Measurements from ENCODE around the gene EYS.

Gene EYS

DNA sequence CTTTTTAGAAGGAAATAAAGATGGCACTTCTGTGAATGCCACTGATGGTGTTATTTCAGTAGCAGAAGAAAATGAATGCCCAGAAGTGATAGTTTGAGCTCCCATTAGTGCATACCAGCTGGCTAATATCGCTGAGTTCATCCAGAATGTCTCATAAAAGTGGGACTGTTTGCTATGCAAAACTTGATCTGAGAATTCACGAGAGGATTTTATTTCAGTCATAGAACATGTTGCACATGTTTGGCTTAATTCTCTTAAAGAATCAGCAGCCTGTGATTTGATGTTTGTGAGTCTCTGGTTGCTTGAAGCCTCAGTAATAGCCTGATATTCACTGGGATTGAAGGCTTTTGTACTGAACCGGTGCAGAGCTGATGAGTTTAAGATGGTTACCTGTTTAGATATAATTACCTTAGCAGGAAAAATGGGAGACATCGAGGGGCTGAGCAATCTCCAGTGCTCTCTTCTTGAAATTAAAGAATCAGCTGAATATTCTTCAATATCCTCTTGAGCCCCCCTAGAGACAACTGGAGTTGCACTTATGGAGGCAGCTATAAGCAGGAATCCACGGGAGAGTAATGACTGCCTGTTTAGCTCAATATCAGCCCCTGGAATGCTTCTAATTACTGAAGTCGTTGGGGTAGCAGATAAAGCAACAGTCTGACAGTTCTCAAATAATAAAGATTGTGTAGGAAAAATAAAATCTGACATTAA lies 1115.9 kb downstream of the EYS start:
- TF ChIP-seq GATA2 (IDR thresholded peaks at IDR 0.05; ENCODE audit: low read depth, low read length) (no peak), GATA3 (IDR thresholded peaks at IDR 0.05; ENCODE audit: low read depth, low read length) (no peak)

DNA sequence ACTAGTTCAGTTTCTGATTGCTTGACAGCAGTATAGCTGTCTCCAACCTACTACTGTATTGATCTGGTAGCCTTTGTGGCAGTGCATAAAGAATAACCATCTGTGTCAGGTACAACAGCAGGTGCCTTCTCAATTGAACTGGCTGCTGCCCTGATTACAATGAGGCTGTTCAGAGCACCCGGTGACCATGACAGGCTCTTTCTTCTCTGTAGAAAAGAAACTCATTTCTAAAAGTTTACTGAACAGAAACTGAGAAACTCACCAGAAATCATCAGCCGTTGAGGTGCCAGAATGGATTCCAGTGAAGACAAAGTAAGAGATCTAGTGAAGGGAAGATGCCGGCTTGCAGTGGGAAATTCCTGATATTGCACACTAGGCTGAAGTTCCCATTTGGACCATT lies 1117.1 kb downstream of the EYS start:
- TF ChIP-seq GATA3 (IDR thresholded peaks at IDR 0.05; ENCODE audit: low read depth, low read length): no peak
- TF ChIP-seq GATA2 (IDR thresholded peaks at IDR 0.05; ENCODE audit: low read depth, low read length): no peak

DNA sequence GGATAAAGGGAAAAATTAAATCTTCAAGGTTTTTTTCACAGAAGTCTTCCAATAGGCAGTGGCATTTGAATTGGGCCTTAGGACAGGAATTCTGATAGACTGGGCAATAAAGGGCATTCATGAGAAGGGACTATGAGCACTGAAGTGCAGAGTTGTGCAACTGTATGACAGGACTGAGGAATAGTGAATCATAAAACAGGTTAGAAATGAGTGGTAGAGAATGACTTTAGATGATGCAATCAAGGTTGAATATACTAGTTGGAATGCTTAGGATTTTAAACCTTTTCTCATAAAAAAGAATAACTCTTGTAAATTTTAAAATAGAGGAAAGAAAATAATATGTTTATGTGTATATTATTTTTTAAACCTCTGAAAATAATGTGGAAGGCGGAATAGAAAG lies 1126.7 kb downstream of the EYS start:
- TF ChIP-seq GATA3 (IDR thresholded peaks at IDR 0.05; ENCODE audit: low read depth, low read length): no peak
- TF ChIP-seq GATA2 (IDR thresholded peaks at IDR 0.05; ENCODE audit: low read depth, low read length): no peak

DNA sequence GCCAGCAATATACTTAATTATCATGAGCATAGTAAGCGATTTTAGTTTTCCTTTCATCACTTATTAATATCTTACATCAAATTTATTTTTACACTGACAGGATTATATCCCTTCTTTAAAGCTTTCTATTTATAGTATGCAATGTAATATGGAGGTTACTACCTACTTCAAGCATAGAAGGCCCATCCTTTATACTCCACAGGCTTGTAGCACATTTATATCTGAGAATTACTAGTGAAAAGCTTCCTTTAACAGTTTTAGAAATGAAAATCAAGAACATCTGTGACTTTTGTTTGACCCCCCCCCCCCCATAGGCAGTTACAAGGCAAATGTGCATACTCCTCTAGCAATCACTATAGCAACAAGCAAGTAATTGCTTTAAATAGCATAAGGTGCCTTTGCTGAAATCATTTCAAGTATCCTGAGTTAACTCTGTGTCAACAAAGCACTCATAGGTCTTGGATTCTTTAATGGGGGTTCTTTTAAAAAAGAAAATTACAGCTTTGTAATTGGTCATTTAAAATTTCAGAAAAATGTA lies 1153.7 kb downstream of the EYS start:
- TF ChIP-seq GATA2 (IDR thresholded peaks at IDR 0.05; ENCODE audit: low read depth, low read length) (no peak), GATA3 (IDR thresholded peaks at IDR 0.05; ENCODE audit: low read depth, low read length) (no peak)

DNA sequence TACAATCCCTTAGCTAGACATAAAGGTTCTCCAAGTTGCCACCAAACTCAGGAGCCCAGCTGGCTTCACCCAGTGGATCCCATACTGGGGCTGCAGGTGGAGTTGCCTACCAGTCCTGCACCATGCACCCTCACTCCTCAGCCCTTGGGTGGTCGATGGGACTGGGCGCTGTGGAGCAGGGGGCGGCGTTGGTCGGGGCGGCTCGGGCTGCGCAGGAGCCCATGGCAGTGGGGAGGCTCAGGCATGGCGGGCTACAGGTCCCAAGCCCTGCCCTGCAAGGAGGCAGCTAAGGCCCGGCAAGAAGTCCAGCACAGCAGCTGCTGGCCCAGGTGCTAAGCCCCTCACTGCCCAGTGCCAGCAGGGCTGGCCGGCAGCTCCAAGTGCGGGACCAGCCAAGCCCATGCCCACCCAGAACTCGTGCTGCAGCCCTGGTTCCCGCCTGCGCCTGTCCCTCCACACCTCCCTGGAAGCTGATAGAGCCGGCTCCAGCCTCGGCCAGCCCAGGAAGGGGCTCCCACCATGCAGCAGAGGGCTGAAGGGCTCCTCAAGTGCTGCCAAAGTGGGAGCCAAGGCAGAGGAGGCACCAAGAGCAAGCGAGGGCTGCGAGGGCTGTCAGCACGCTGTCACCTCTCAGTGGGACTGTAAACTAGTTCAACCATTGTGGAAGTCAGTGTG lies 1159.3 kb downstream of the EYS start:
- TF ChIP-seq GATA3 (IDR thresholded peaks at IDR 0.05; ENCODE audit: low read depth, low read length) (no peak), GATA2 (IDR thresholded peaks at IDR 0.05; ENCODE audit: low read depth, low read length) (no peak)

DNA sequence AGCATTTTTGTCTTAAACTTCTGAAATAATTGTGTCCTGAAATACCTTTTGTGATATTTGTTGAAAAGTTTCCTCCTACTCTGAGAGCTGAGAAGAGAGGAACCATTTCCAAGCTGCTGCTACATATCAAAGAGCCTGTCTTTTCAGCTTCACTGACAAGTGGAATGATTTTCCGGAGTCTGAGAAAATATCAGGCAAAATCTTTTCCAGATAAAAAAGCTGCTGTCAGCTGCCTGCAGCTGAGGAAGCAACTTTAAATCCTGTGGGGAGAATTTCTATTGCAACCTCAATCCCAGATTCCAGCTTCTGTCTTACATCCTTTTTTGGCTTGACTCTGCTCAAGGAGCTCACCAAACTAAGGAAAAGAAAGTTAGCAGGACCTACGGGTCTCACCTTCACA lies 1167.1 kb downstream of the EYS start:
- TF ChIP-seq GATA2 (IDR thresholded peaks at IDR 0.05; ENCODE audit: low read depth, low read length) (no peak), GATA3 (IDR thresholded peaks at IDR 0.05; ENCODE audit: low read depth, low read length) (no peak)

DNA sequence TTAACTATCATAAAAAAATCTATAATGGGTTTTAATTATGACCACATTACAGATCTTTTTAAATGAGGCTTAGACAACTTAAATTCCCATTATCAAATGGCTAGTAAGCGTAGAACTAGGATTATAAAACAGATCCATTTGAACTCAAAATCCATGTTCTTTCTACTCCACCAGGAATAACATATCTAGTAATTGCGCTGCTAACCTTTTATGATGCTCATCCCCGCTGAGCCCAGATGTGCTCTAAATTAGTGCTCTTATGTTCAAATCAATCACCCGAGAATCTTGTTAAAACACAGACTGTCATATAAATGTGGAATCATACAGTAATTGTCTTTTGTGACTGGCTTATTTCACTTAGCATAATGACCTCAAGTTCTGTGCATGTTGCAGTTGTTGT lies 1168.3 kb downstream of the EYS start:
- TF ChIP-seq GATA2 (IDR thresholded peaks at IDR 0.05; ENCODE audit: low read depth, low read length): no peak
- TF ChIP-seq GATA3 (IDR thresholded peaks at IDR 0.05; ENCODE audit: low read depth, low read length): no peak

DNA sequence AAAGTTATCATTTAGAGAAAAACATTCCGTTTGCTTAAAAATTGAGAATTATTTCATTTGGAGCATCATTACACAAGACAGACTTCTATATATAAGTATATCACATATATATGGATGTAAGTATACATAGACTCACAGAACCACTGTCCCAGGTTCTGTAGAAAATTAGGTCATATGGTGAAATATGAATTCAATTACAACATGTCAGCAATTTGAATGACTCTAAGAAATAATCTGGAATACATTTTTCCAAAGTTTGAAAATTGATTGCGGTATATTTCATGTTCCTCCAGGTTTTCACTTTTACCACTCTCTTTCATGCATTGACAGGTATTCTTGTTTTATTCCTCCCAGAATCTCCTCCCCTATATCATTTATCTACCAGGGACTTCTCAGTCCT lies 1179.1 kb downstream of the EYS start:
- TF ChIP-seq GATA3 (IDR thresholded peaks at IDR 0.05; ENCODE audit: low read depth, low read length): no peak
- no peak for TF ChIP-seq GATA2 (IDR thresholded peaks at IDR 0.05; ENCODE audit: low read depth, low read length)

DNA sequence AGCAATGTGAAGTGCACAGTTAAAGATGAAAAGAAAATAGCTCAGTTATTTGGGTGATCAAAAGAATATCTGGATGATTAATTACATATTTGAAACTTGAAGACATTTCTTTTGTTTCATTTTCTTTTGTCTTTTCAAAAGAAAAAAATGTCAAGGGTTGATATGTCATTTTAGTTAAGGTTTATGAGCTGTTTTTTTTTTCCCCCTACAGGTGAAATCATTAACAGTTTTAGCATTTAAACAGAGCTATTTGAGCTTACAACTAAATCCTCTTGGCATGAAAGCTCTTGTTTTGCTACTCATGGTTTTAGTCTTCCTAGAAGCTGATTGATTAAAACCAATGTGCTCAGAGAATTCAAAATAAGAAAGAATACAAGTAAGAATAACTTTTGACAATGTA lies 1184.2 kb downstream of the EYS start:
- no peak for TF ChIP-seq GATA2 (IDR thresholded peaks at IDR 0.05; ENCODE audit: low read depth, low read length)
- no peak for TF ChIP-seq GATA3 (IDR thresholded peaks at IDR 0.05; ENCODE audit: low read depth, low read length)

DNA sequence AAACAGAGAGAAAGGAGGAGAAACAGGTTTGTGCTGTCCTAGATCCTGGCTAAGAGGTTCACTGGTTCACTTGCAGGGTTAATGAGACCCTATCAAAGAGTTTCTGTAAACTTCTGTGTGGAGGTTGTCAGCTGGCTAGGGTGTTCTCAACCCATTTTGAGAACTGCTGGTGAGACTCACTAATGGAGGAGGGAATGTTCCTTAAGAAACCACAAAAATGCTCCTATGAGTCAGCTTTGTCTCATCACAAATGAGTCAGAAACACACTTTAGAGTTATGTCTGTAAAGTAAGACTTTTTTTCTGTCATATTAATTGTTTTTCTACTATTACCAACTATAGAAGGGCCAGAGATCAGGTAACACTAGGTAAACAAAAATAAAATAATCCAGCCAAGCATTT lies 1187.0 kb downstream of the EYS start:
- TF ChIP-seq GATA3 (IDR thresholded peaks at IDR 0.05; ENCODE audit: low read depth, low read length) (no peak), GATA2 (IDR thresholded peaks at IDR 0.05; ENCODE audit: low read depth, low read length) (no peak)

DNA sequence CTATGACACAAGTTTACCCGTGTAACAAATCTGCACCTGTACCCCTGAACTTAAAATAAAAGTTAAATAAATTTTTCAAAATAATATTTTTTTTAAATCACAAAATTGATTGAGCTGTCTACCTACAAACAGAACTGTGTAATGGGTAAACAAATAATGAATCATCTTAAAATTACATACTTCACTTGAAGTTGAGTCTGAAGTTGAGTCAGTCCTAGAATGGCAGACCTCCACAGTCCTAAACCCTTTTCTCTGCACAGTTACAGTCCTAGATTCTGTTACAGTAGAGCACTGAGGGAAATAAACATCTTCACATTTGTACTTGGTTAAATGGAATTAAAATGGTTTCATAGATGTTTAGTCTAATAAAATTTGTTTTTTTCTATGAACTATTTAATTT lies 1190.6 kb downstream of the EYS start:
- TF ChIP-seq GATA3 (IDR thresholded peaks at IDR 0.05; ENCODE audit: low read depth, low read length) (no peak), GATA2 (IDR thresholded peaks at IDR 0.05; ENCODE audit: low read depth, low read length) (no peak)

DNA sequence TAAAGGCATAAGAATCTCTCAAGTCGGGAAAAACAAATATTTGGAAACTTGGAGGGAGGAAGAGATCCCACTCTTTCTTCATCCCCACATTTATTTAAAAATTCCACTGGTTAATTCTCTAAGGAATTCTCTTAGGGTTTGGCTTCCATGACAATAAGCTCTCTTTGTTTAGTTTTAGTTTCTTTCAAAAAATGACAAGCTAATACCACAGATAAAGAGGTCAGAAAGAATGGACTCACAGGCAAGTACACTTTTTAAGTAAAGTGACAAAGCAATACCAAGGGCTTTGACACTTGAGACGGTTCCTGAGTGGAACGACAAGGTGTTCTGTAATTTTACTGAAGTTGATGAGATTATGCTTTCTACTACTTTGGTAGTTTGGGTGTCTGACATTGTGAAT lies 1199.4 kb downstream of the EYS start:
- TF ChIP-seq GATA2 (IDR thresholded peaks at IDR 0.05; ENCODE audit: low read depth, low read length): no peak
- no peak for TF ChIP-seq GATA3 (IDR thresholded peaks at IDR 0.05; ENCODE audit: low read depth, low read length)

DNA sequence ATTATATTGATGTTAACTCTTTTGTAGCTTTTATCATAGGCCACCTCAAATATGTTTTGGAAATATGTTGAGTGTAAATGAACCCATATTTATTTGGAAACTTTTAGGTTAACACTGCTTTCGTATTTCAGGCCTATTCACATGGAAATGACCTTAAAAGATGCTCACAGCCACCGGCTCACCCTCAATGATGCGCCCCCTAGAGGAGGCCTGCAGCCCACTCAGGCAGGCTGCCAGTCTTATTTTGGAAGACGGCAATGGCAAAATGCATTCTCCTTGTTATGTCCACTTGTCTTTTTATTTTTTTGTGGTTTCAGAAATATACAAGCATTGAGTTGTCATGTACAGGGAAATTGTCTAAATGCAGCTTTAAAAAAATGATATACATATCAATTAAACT lies 1201.7 kb downstream of the EYS start:
- TF ChIP-seq GATA2 (IDR thresholded peaks at IDR 0.05; ENCODE audit: low read depth, low read length): no peak
- TF ChIP-seq GATA3 (IDR thresholded peaks at IDR 0.05; ENCODE audit: low read depth, low read length): no peak

DNA sequence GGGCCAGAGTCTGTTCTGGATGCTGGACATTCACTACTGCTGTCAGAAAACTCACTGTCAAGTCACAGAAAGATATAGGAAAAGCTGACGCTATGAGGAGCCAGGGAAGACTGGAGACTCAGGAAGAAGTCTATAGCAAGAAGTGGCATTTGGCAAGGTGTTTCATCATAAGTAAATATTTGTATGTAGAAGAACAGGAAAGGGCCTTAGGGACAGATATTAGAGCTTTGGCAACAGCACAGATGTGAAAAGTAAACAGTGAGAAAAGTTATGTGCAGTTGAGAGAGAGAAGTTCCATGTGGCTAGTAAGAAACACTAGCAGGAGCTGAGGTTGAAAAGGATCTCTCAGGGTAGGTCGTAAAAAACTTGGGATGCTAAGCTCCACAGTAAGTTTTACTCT lies 1202.5 kb downstream of the EYS start:
- TF ChIP-seq GATA3 (IDR thresholded peaks at IDR 0.05; ENCODE audit: low read depth, low read length) (no peak), GATA2 (IDR thresholded peaks at IDR 0.05; ENCODE audit: low read depth, low read length) (no peak)

DNA sequence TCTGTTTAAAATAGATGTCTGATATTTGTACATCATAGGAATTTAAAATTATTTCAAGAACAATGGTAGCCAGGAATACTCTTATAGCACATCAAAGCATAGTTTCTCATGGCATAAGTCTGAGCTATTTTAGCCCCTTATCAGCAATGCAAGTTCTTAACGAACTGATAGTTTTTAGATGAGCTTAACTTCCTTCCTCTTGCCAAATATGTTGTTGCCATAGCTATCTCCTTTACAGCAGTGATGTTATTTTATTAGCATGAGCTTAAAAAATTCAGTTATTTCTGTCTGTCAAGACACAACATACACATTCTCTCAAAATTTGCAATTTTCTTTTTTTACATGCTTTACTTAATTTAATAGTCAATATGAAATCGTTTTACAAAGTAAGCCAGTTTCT lies 1204.2 kb downstream of the EYS start:
- no peak for TF ChIP-seq GATA3 (IDR thresholded peaks at IDR 0.05; ENCODE audit: low read depth, low read length)
- TF ChIP-seq GATA2 (IDR thresholded peaks at IDR 0.05; ENCODE audit: low read depth, low read length): no peak

All from SH-SY5Y (cell line).